ENCODE data around the gene GUCA1A.
A peak's percentile ranks its signal among the peaks of the same experiment; 100 is the strongest.

Gene GUCA1A

GRCh38 chr6:42173101-42173500, at the start of gene GUCA1A:
TSS of gene GUCA1A (plus strand) at chr6:42173364. CDS start at chr6:42173614, 250 bp downstream.
- no peak for DNase-seq (ENCODE audit: extremely low read depth in 1 of 2, low read depth in 1 of 2)

GRCh38 chr6:42123379-42124103, 49.6 kb upstream of the GUCA1A start:
- DNase-seq (ENCODE audit: extremely low read depth in 1 of 2, low read depth in 1 of 2), result no peak

- DNase-seq (ENCODE audit: extremely low read depth in 1 of 2, low read depth in 1 of 2), result no peak
Observed at GRCh38 chr6:42124223-42124836, 48.8 kb upstream of the GUCA1A start.

GRCh38 chr6:42125231-42125630, 47.9 kb upstream of the GUCA1A start:
- no peak for DNase-seq (ENCODE audit: extremely low read depth in 1 of 2, low read depth in 1 of 2)

- DNase-seq (ENCODE audit: extremely low read depth in 1 of 2, low read depth in 1 of 2), result no peak
Observed at GRCh38 chr6:42125663-42126062, 47.5 kb upstream of the GUCA1A start.

GRCh38 chr6:42128460-42129359, 44.5 kb upstream of the GUCA1A start:
- no peak for DNase-seq (ENCODE audit: extremely low read depth in 1 of 2, low read depth in 1 of 2)

- DNase-seq (ENCODE audit: extremely low read depth in 1 of 2, low read depth in 1 of 2), result no peak
Observed at GRCh38 chr6:42129360-42129676, 43.8 kb upstream of the GUCA1A start.

- DNase-seq (ENCODE audit: extremely low read depth in 1 of 2, low read depth in 1 of 2), result no peak
Observed at GRCh38 chr6:42131531-42131930, 41.6 kb upstream of the GUCA1A start.

GRCh38 chr6:42133926-42134325, 39.2 kb upstream of the GUCA1A start:
- DNase-seq (ENCODE audit: extremely low read depth in 1 of 2, low read depth in 1 of 2), result no peak

- no peak for DNase-seq (ENCODE audit: extremely low read depth in 1 of 2, low read depth in 1 of 2)
Observed at GRCh38 chr6:42135161-42135560, 38.0 kb upstream of the GUCA1A start.

- DNase-seq (ENCODE audit: extremely low read depth in 1 of 2, low read depth in 1 of 2), result no peak
Observed at GRCh38 chr6:42135722-42136121, 37.4 kb upstream of the GUCA1A start.

GRCh38 chr6:42136508-42137193, 36.5 kb upstream of the GUCA1A start:
- DNase-seq (ENCODE audit: extremely low read depth in 1 of 2, low read depth in 1 of 2), result peak; percentile 22 to 43

GRCh38 chr6:42137194-42137753, 35.9 kb upstream of the GUCA1A start:
- DNase-seq (ENCODE audit: extremely low read depth in 1 of 2, low read depth in 1 of 2), result no peak

- no peak for DNase-seq (ENCODE audit: extremely low read depth in 1 of 2, low read depth in 1 of 2)
Observed at GRCh38 chr6:42138190-42138589, 35.0 kb upstream of the GUCA1A start.

- DNase-seq (ENCODE audit: extremely low read depth in 1 of 2, low read depth in 1 of 2), result no peak
Observed at GRCh38 chr6:42138630-42139619, 34.2 kb upstream of the GUCA1A start.

GRCh38 chr6:42140032-42140431, 33.1 kb upstream of the GUCA1A start:
- no peak for DNase-seq (ENCODE audit: extremely low read depth in 1 of 2, low read depth in 1 of 2)

GRCh38 chr6:42140756-42141602, 32.2 kb upstream of the GUCA1A start:
- DNase-seq (ENCODE audit: extremely low read depth in 1 of 2, low read depth in 1 of 2), result no peak

- no peak for DNase-seq (ENCODE audit: extremely low read depth in 1 of 2, low read depth in 1 of 2)
Observed at GRCh38 chr6:42141603-42142117, 31.5 kb upstream of the GUCA1A start.

Data from stimulated activated CD8-positive, alpha-beta memory T cell treated with anti-CD3 and anti-CD28 coated beads, Interleukin-7, amount 100 ng/mL, for 48 hours (primary cell).